Right forelimb (tissue), 1 donor: ENCODE data around the gene ZNF862.

Source experiments
- DNase-seq: peaks from one replicate; pipeline ENCODE4 v3.0.0-alpha.2; 2018

Gene ZNF862

GRCh38 chr7:149846436-149847046 lies 8.4 kb downstream of the ZNF862 start:
- DNase-seq = no peak

- DNase-seq = no peak
Measured at GRCh38 chr7:149849174-149849573, 11.0 kb downstream of the ZNF862 start.

- no peak for DNase-seq
Measured at GRCh38 chr7:149850007-149850594, 11.9 kb downstream of the ZNF862 start.

GRCh38 chr7:149850716-149851115 lies 12.5 kb downstream of the ZNF862 start:
- DNase-seq = no peak

GRCh38 chr7:149851449-149851848 lies 13.3 kb downstream of the ZNF862 start:
- no peak for DNase-seq

- no peak for DNase-seq
Measured at GRCh38 chr7:149853157-149853556, 15.0 kb downstream of the ZNF862 start.

- no peak for DNase-seq
Measured at GRCh38 chr7:149854611-149855360, 16.6 kb downstream of the ZNF862 start.

- DNase-seq = no peak
Measured at GRCh38 chr7:149855361-149856305, 17.5 kb downstream of the ZNF862 start.

- DNase-seq = no peak
Measured at GRCh38 chr7:149856583-149856982, 18.4 kb downstream of the ZNF862 start.

- no peak for DNase-seq
Measured at GRCh38 chr7:149859369-149859768, 21.2 kb downstream of the ZNF862 start.

GRCh38 chr7:149859876-149860275 lies 21.7 kb downstream of the ZNF862 start:
- DNase-seq = no peak

- no peak for DNase-seq
Measured at GRCh38 chr7:149860821-149861727, 22.9 kb downstream of the ZNF862 start.

- no peak for DNase-seq
Measured at GRCh38 chr7:149861728-149862045, 23.5 kb downstream of the ZNF862 start.

GRCh38 chr7:149862156-149862555 lies 24.0 kb downstream of the ZNF862 start:
- no peak for DNase-seq

- DNase-seq = no peak
Measured at GRCh38 chr7:149863500-149863899, 25.3 kb downstream of the ZNF862 start.

GRCh38 chr7:149864023-149864422 lies 25.8 kb downstream of the ZNF862 start:
- no peak for DNase-seq

- DNase-seq = no peak
Measured at GRCh38 chr7:149864751-149865150, 26.6 kb downstream of the ZNF862 start.

- DNase-seq = no peak
Measured at GRCh38 chr7:149865437-149865836, 27.3 kb downstream of the ZNF862 start.

- no peak for DNase-seq
Measured at GRCh38 chr7:149866139-149866778, 28.1 kb downstream of the ZNF862 start.

GRCh38 chr7:149866779-149867447 lies 28.7 kb downstream of the ZNF862 start:
- DNase-seq = peak; percentile 27
